Fibroblast of lung (primary cell): Measurements from ENCODE around the gene CD151. TPM values are rescaled to one million over a fixed set of nuclear protein-coding genes. Genes with fewer than 3 reads are reported as not detected.

Experiments
- DNase-seq, 2 donors: peaks; one replicate each; pipeline versions ENCODE4 v3.0.0 to v3.0.0-alpha.2; 2010; ENCODE audit warnings: low read depth in 2 of 2
- H2AFZ ChIP-seq: 2 replicates; pipeline ENCODE4 v1.5.1; 2012; ENCODE audit warnings: low read length, control low read depth, inconsistent platforms
- H3K27ac ChIP-seq: 2 replicates; pipeline ENCODE4 v1.5.1; 2011; ENCODE audit warnings: low read length, control low read depth; ENCODE audit not compliant: insufficient read depth
- H3K27me3 ChIP-seq: 2 replicates; pipeline ENCODE4 v1.5.1; 2011; ENCODE audit warnings: mild to moderate bottlenecking, low read length; ENCODE audit not compliant: control insufficient read depth, insufficient read depth
- H3K36me3 ChIP-seq: 2 replicates; pipeline ENCODE4 v1.5.1; 2011; ENCODE audit warnings: low read length; ENCODE audit not compliant: control insufficient read depth, insufficient read depth
- H3K4me1 ChIP-seq: 2 replicates; pipeline ENCODE4 v1.5.1; 2011; ENCODE audit warnings: low read length; ENCODE audit not compliant: control insufficient read depth, insufficient read depth; ENCODE audit errors: extremely low read depth
- H3K4me2 ChIP-seq: 2 replicates; pipeline ENCODE4 v1.5.1; 2011; ENCODE audit warnings: low read length, control low read depth; ENCODE audit not compliant: insufficient read depth; ENCODE audit errors: extremely low read depth
- H3K4me3 ChIP-seq, 4 experiments: fragments of 200-600 bp in 1 of 4; sonication (generic) in 1 of 4; replicated peaks in 1 of 4; 2 replicates each; pipeline ENCODE4 v1.5.1; 2011 to 2016; ENCODE audit warnings: low read length in 4 of 4, low read depth in 3 of 4, mild to moderate bottlenecking in 3 of 4, control low read depth in 2 of 4, inconsistent platforms in 1 of 4, mixed read lengths in 1 of 4; ENCODE audit not compliant: insufficient read depth in 1 of 4; ENCODE audit errors: control extremely low read depth in 1 of 4
- H3K79me2 ChIP-seq: 2 replicates; pipeline ENCODE4 v1.5.1; 2012; ENCODE audit warnings: mild to moderate bottlenecking, low read length, inconsistent platforms; ENCODE audit not compliant: control insufficient read depth, insufficient read depth
- H3K9ac ChIP-seq: 2 replicates; pipeline ENCODE4 v1.5.1; 2011; ENCODE audit warnings: mild to moderate bottlenecking, low read length, control low read depth; ENCODE audit not compliant: insufficient read depth
- H3K9me3 ChIP-seq: 2 replicates; pipeline ENCODE4 v1.5.1; 2012; ENCODE audit warnings: low read depth, low read length; ENCODE audit not compliant: control insufficient read depth, insufficient read depth
- H4K20me1 ChIP-seq: 2 replicates; pipeline ENCODE4 v1.5.1; 2011; ENCODE audit warnings: low read length; ENCODE audit not compliant: control insufficient read depth, insufficient read depth; ENCODE audit errors: extremely low read depth
- CTCF ChIP-seq, 2 donors: IDR thresholded peaks in 1 of 2; conservative IDR thresholded peaks in 1 of 2; 1 replicate in 1 of 2; 2 replicates in 1 of 2; pipeline ENCODE4 v1.5.1; 2011 to 2012; ENCODE audit warnings: low read length in 2 of 2, control low read depth in 1 of 2, inconsistent platforms in 1 of 2, low read depth in 1 of 2, mild to moderate bottlenecking in 1 of 2
- EZH2 ChIP-seq: IDR thresholded peaks from 2 replicates; pipeline ENCODE4 v1.5.1; 2012; ENCODE audit warnings: low read length, control low read depth, mild to moderate bottlenecking; ENCODE audit errors: missing control alignments
- polyA plus RNA-seq, 2 donors: library from polyadenylated mRNA; depleted of rRNA in 1 of 2; stranded (reverse) in 1 of 2; unstranded in 1 of 2; fragments of >200 nt; gene quantifications; 2 replicates each; pipeline ENCODE4 v1.2.1, GENCODE V29; 2011 to 2012; ENCODE audit warnings: missing spikeins in 1 of 2
- total RNA-seq: library from RNA; depleted of rRNA; stranded (reverse); fragments of >200 nt; gene quantifications from 2 replicates; pipeline ENCODE4 v1.2.1, GENCODE V29; 2014

The CD151 gene
- total and polyA plus RNA-seq, 2 donors (not counting 1 experiment from before 2014, with no cell fraction given), result 547 to 711 TPM

- TF ChIP-seq CTCF (conservative IDR thresholded peaks at IDR 0.05 in 1 of 2, IDR thresholded peaks at IDR 0.05 in 1 of 2; ENCODE audit: low read depth in 1 of 2, low read length in 2 of 2), result no peak
- no peak for TF ChIP-seq EZH2
- Histone ChIP-seq H3K4me3 (no peak overlapping the region), H3K4me2 (no peak overlapping the region), H3K4me1 (peaks cover 11% of the 10 kb centered on the region), H2AFZ (no peak overlapping the region), H3K27ac (no peak overlapping the region), H3K9me3 (no peaks in the 10 kb centered on the region), H4K20me1 (no peaks in the 10 kb centered on the region), H3K36me3 (peaks cover 14% of the 10 kb centered on the region), H3K9ac (no peak overlapping the region), H3K27me3 (no peaks in the 10 kb centered on the region), H3K79me2 (no peaks in the 10 kb centered on the region)
- DNase-seq, result no peak
These were observed 35.6 kb downstream of the CD151 start for GRCh38 chr11:868394-868793.

- H3K4me3 ChIP-seq, result no peak overlapping the region
- H3K9me3 ChIP-seq, result no peaks in the 10 kb centered on the region
- no peak overlapping the region for H3K4me2 ChIP-seq
- no peaks in the 10 kb centered on the region for H4K20me1 ChIP-seq
- no peak overlapping the region for H2AFZ ChIP-seq
- peaks cover 11% of the 10 kb centered on the region for H3K4me1 ChIP-seq
- TF ChIP-seq CTCF (conservative IDR thresholded peaks at IDR 0.05 in 1 of 2, IDR thresholded peaks at IDR 0.05 in 1 of 2; ENCODE audit: low read depth in 1 of 2, low read length in 2 of 2), result no peak
- TF ChIP-seq EZH2, result no peak
- no peak overlapping the region for H3K9ac ChIP-seq
- H3K27me3 ChIP-seq, result no peaks in the 10 kb centered on the region
- H3K79me2 ChIP-seq, result no peaks in the 10 kb centered on the region
- no peak overlapping the region for H3K27ac ChIP-seq
- H3K36me3 ChIP-seq, result peaks cover 13% of the 10 kb centered on the region
- no peak for DNase-seq
These were observed 36.0 kb downstream of the CD151 start for GRCh38 chr11:868802-869201.

GRCh38 chr11:869399-870126 is 36.8 kb downstream of the CD151 start:
- H3K9ac ChIP-seq, result no peak overlapping the region
- DNase-seq, result no peak
- TF ChIP-seq EZH2 (no peak), CTCF (conservative IDR thresholded peaks at IDR 0.05 in 1 of 2, IDR thresholded peaks at IDR 0.05 in 1 of 2; ENCODE audit: low read depth in 1 of 2, low read length in 2 of 2) (no peak)
- no peaks in the 10 kb centered on the region for H4K20me1 ChIP-seq
- no peaks in the 10 kb centered on the region for H3K27me3 ChIP-seq
- no peak overlapping the region for H3K4me3 ChIP-seq
- no peaks in the 10 kb centered on the region for H3K9me3 ChIP-seq
- peaks cover 13% of the 10 kb centered on the region for H3K36me3 ChIP-seq
- no peak overlapping the region for H2AFZ ChIP-seq
- peaks cover 11% of the 10 kb centered on the region for H3K4me1 ChIP-seq
- no peaks in the 10 kb centered on the region for H3K79me2 ChIP-seq
- no peak overlapping the region for H3K4me2 ChIP-seq
- no peak overlapping the region for H3K27ac ChIP-seq
